KMS-11 (cell line): ENCODE results near the gene MTA1.
A peak's percentile ranks its signal among the peaks of the same experiment; 100 is the strongest.

Experiments used
- H2AFZ ChIP-seq: fragments of 200-600 bp; sonication (generic); 2 replicates; pipeline ENCODE4 v1.6.1; 2016; ENCODE audit warnings: antibody characterized with exemption, mixed run types, low read depth
- H3K27ac ChIP-seq: fragments of 200-600 bp; sonication (generic); 2 replicates; pipeline ENCODE4 v1.6.1; 2016; ENCODE audit warnings: mild to moderate bottlenecking, mixed run types
- H3K27me3 ChIP-seq: fragments of 200-600 bp; sonication (generic); 2 replicates; pipeline ENCODE4 v1.6.1; 2017; ENCODE audit warnings: mild to moderate bottlenecking, low read depth, mixed run types, moderate library complexity; ENCODE audit not compliant: insufficient read depth
- H3K36me3 ChIP-seq: fragments of 200-600 bp; sonication (generic); 2 replicates; pipeline ENCODE4 v1.6.1; 2017; ENCODE audit warnings: mild to moderate bottlenecking, mixed run types; ENCODE audit not compliant: insufficient read depth
- H3K4me1 ChIP-seq: fragments of 200-600 bp; sonication (generic); 2 replicates; pipeline ENCODE4 v1.6.1; 2016; ENCODE audit warnings: mild to moderate bottlenecking, low read depth, mixed run types; ENCODE audit not compliant: poor library complexity, severe bottlenecking
- H3K4me2 ChIP-seq: fragments of 200-600 bp; sonication (generic); 2 replicates; pipeline ENCODE4 v1.7.0; 2016; ENCODE audit warnings: mild to moderate bottlenecking, mixed run types
- H3K4me3 ChIP-seq: fragments of 200-600 bp; sonication (generic); IDR thresholded peaks from 2 replicates; pipeline ENCODE4 v1.6.1; 2017; ENCODE audit warnings: low read depth, low read length, mixed read lengths; ENCODE audit not compliant: insufficient read depth
- H3K79me2 ChIP-seq: fragments of 200-600 bp; sonication (generic); 2 replicates; pipeline ENCODE4 v1.6.1; 2016; ENCODE audit warnings: low read depth, mixed run types; ENCODE audit not compliant: insufficient read depth
- H3K9ac ChIP-seq: fragments of 200-600 bp; sonication (generic); 2 replicates; pipeline ENCODE4 v1.6.1; 2016; ENCODE audit warnings: mild to moderate bottlenecking, mixed run types
- H4K20me1 ChIP-seq: fragments of 200-600 bp; sonication (generic); 2 replicates; pipeline ENCODE4 v1.6.1; 2016; ENCODE audit warnings: mild to moderate bottlenecking, mixed run types; ENCODE audit not compliant: insufficient read depth
- CTCF ChIP-seq: fragments of 200-600 bp; sonication (generic); conservative IDR thresholded peaks from 2 replicates; pipeline ENCODE4 v1.6.1; 2017; ENCODE audit warnings: low read depth, mild to moderate bottlenecking, antibody characterized with exemption, low read length, moderate library complexity, mixed read lengths

MTA1 gene

GRCh38 chr14:105445901-105446845 lies 26.5 kb downstream of the MTA1 start:
- no peaks in the 10 kb centered on the region for H3K36me3 ChIP-seq
- TF ChIP-seq CTCF: no peak
- no peak overlapping the region for H3K4me3 ChIP-seq
- H3K4me1 ChIP-seq: peaks cover 6% of the 10 kb centered on the region
- no peaks in the 10 kb centered on the region for H4K20me1 ChIP-seq
- no peaks in the 10 kb centered on the region for H3K79me2 ChIP-seq
- H3K9ac ChIP-seq: no peak overlapping the region
- H3K27me3 ChIP-seq: no peaks in the 10 kb centered on the region
- H3K4me2 ChIP-seq: no peak overlapping the region
- H2AFZ ChIP-seq: no peak overlapping the region
- H3K27ac ChIP-seq: no peak overlapping the region

DNA sequence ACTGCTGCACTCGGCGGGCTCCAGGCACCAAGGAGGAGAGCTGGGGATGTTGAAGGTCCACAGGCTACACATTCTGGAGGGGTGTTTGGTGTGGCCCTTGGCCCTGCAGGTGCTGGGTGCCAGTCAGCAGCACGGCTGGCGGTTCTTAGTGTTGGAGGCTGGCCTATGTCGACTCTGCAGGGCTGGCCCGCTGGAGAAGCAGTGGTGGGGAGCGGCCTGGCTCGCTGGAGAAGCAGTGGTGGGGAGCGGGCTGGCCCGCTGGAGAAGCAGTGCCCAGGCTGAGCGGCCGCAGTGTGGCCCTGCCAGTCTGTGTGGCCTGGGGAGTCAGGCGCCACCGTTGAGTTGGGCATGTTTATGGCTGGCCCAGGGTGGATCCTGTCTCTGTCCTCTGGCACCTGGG lies 27.3 kb downstream of the MTA1 start:
- Histone ChIP-seq H3K27me3 (no peaks in the 10 kb centered on the region), H4K20me1 (no peaks in the 10 kb centered on the region), H3K79me2 (no peaks in the 10 kb centered on the region), H3K9ac (no peak overlapping the region), H3K4me2 (no peak overlapping the region), H3K36me3 (no peaks in the 10 kb centered on the region), H3K4me3 (no peak overlapping the region), H3K4me1 (peaks cover 6% of the 10 kb centered on the region), H3K27ac (no peak overlapping the region), H2AFZ (no peak overlapping the region)
- no peak for TF ChIP-seq CTCF

GRCh38 chr14:105447651-105448640 lies 28.3 kb downstream of the MTA1 start:
- Histone ChIP-seq H3K36me3 (no peaks in the 10 kb centered on the region), H3K4me3 (no peak overlapping the region), H3K4me2 (peak overlapping the region; percentile 29; the same call in 1 of the 2 replicates), H2AFZ (peak overlapping the region; percentile 45), H3K27me3 (no peaks in the 10 kb centered on the region), H3K79me2 (no peaks in the 10 kb centered on the region), H3K9ac (no peak overlapping the region), H4K20me1 (no peaks in the 10 kb centered on the region), H3K4me1 (peaks cover 6% of the 10 kb centered on the region), H3K27ac (no peak overlapping the region)
- TF ChIP-seq CTCF: no peak

DNA sequence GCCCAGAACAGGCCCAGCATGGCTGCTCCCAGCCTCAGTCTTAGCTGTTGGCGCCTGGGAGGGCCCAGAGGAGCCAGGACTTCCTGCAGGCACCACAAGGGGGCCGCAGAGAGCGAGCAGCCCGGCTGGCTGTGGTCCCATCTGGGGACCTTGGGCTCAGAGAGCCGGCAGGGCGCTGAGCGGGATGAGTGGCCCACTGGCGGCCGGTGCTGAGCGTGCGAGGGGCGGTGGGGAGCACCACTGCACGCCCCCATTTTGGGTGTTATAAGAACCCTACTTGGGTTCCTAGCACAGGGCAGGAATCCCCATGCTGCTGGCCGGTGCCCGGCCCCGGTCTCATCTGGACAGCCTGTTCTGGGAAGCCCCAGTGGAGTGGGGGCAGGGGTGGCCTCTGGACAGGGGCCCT lies 29.1 kb downstream of the MTA1 start:
- TF ChIP-seq CTCF: peak; percentile 86
- peaks cover 6% of the 10 kb centered on the region for H3K4me1 ChIP-seq
- no peak overlapping the region for H3K4me3 ChIP-seq
- H3K79me2 ChIP-seq: no peaks in the 10 kb centered on the region
- H3K9ac ChIP-seq: no peak overlapping the region
- H2AFZ ChIP-seq: peak overlapping the region; percentile 45; the same call in 1 of the 2 replicates
- no peaks in the 10 kb centered on the region for H4K20me1 ChIP-seq
- H3K36me3 ChIP-seq: no peaks in the 10 kb centered on the region
- H3K27me3 ChIP-seq: no peaks in the 10 kb centered on the region
- peak overlapping the region; percentile 29; the same call in 1 of the 2 replicates for H3K4me2 ChIP-seq
- no peak overlapping the region for H3K27ac ChIP-seq
